Measurements from ENCODE around the gene TENT4B.

The TENT4B gene

DNA sequence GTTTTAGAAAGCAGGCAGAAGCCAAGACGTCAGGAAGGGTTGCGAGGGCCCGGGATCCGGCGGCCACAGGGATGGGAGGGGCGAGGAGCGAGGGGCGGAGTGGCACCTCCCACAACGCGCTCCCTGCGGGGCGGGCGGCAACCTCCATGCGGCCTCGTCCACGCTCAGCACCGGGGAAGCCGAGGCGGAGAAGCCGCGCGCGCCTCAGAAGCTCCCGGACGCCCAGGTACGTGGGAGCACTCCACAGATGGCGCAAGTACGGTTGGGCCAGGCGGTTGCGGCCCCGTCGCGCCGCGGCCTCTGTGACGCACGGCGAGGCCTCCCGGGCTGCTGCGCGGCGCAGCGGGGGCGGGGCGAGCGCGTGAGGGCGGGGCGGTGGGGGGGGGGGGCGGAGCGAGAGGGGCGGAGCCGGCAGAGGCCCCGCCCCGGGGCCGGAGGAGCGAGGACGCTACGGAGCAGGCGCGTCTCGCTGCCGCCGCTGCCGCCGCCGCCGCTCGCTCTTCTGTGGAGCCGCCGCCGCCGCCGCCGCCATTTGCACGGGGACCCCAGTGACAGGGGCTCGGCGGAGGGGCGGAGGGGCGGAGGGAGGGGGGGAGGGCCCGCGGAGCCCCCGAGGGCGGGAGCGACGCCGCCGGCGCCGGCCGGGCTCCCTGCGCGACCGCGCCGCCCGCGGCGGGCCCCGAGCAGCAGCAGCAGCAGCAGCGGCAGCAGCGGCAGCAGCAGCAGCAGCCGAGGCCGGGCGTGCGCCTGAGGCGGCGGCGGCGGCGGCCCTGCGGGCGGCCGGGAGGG lies at the start of gene TENT4B:
Gene TENT4B (plus strand): TSS at position 500 of the 789 bp plus-strand sequence. CDS start 316 bp downstream, outside the sequence.
- Histone ChIP-seq H3K36me3 (no peaks in the 10 kb centered on the region), H3K9me3 (no peaks in the 10 kb centered on the region), H3K27me3 (no peaks in the 10 kb centered on the region), H3K4me1 (peaks cover 0 to 33% (median 25%) of the 10 kb centered on the region in 4 donors), H3K27ac (peak within 1 kb of the TSS; percentile 90 to 94), H3K4me3 (peak within 1 kb of the TSS; percentile 74 to 93)
- peak; percentile 79 to 91 for DNase-seq
- intact Hi-C loops (cut with DNase I; ENCODE audit: low total_unique reads) = loop anchor here (10.0 kb wide), 1 partner anchor 128 kb away; the partner anchor contains the start of gene CNEP1R1
- TF ChIP-seq, protein P1, sequence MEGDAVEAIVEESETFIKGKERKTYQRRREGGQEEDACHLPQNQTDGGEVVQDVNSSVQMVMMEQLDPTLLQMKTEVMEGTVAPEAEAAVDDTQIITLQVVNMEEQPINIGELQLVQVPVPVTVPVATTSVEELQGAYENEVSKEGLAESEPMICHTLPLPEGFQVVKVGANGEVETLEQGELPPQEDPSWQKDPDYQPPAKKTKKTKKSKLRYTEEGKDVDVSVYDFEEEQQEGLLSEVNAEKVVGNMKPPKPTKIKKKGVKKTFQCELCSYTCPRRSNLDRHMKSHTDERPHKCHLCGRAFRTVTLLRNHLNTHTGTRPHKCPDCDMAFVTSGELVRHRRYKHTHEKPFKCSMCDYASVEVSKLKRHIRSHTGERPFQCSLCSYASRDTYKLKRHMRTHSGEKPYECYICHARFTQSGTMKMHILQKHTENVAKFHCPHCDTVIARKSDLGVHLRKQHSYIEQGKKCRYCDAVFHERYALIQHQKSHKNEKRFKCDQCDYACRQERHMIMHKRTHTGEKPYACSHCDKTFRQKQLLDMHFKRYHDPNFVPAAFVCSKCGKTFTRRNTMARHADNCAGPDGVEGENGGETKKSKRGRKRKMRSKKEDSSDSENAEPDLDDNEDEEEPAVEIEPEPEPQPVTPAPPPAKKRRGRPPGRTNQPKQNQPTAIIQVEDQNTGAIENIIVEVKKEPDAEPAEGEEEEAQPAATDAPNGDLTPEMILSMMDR (IDR thresholded peaks at IDR 0.05) = peak in 1 of 2 experiments; percentile 7

DNA sequence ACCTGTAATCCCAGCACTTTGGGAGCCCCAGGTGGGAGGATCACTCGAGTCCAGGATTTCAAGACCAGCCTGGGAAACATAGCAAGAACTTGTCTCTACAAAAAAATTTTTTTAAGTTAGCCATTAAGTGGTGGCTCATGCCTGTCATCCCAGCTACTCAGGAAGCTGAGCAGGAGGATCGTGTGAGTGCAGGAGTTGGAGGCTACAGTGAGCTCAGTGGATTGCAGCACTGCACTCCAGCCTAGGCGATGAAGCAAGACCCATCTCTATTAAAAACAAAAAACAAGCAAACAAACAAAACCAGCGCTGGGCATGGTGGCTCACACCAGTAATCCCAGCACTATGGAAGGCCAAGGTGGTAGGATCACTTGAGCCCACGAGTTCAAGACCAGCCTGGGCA lies 49.3 kb upstream of the TENT4B start:
- no peak overlapping the region for H3K27ac ChIP-seq
- no peaks in the 10 kb centered on the region for H3K27me3 ChIP-seq
- no peaks in the 10 kb centered on the region for H3K9me3 ChIP-seq
- H3K4me3 ChIP-seq = no peak overlapping the region
- H3K36me3 ChIP-seq = peaks cover 46 to 67% (median 62%) of the 10 kb centered on the region in 3 donors
- TF ChIP-seq, protein P1 (IDR thresholded peaks at IDR 0.05) = no peak
- intact Hi-C loops (cut with DNase I; ENCODE audit: low total_unique reads) = no loop called here
- no peaks in the 10 kb centered on the region for H3K4me1 ChIP-seq
- no peak for DNase-seq

DNA sequence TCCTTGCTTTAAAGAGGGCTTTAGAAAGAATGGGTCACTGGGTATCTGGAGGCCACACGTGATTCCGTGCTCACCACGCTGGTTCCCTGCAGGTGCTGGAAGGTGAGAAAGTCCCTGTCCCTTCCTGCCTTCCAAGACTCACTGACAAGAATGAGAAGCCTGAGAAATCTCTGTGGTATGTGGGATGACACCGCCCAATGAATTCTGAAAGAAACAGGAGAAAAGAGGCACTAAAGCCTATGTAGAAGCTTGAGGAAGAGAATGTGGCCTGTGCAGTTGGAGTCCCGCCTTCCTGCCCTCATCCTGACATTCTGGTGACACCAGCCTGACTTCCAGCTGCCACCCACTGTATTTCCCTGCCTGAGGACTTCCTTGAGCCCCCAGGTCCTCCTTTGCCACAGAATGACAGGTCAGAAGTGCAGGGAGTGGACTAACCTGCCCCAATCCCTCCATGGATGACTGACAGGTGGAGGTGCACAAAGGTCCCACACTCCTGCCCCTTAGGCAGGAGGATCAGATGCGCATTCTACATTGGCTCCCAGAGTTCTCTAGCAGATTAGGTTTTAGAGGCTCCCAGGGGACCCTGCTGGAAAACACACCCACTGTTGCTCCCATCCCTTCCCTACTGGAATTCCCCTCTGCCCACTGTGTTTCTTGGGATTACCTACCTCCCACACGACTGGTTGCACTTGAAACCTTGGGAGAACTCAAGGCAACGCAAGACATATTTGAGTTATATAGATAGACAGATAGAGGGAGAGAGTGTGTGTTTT lies 38.6 kb upstream of the TENT4B start:
- TF ChIP-seq, protein P1 (IDR thresholded peaks at IDR 0.05) = no peak
- H3K27ac ChIP-seq = no peak overlapping the region
- intact Hi-C loops (cut with DNase I; ENCODE audit: low total_unique reads) = no loop called here
- H3K36me3 ChIP-seq = no peaks in the 10 kb centered on the region
- no peaks in the 10 kb centered on the region for H3K4me1 ChIP-seq
- H3K27me3 ChIP-seq = no peaks in the 10 kb centered on the region
- no peak for DNase-seq
- H3K9me3 ChIP-seq = no peaks in the 10 kb centered on the region
- H3K4me3 ChIP-seq = no peak overlapping the region

DNA sequence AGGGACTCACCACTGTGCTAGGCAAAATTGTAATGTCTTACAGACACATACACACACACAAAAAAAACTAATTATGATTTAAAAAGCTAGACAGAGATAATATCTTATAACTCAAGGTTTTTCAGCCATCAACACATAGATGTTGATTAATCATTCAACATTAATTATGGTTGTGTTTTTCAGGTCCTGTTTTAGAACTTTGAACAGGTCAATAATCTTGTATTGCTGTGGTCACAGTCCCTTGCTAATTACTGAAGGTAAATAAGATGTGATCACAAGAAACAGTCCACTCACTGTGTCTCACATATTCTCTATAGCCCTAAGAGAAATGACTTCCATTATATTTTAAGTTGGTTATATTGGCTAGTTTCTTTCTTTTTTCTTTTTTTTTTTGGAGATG lies 32.4 kb upstream of the TENT4B start:
- TF ChIP-seq, protein P1 (IDR thresholded peaks at IDR 0.05) = no peak
- intact Hi-C loops (cut with DNase I; ENCODE audit: low total_unique reads) = no loop called here
- DNase-seq = no peak
- no peaks in the 10 kb centered on the region for H3K4me1 ChIP-seq
- no peak overlapping the region for H3K4me3 ChIP-seq
- H3K27ac ChIP-seq = no peak overlapping the region
- no peaks in the 10 kb centered on the region for H3K27me3 ChIP-seq
- no peaks in the 10 kb centered on the region for H3K36me3 ChIP-seq
- H3K9me3 ChIP-seq = no peaks in the 10 kb centered on the region

DNA sequence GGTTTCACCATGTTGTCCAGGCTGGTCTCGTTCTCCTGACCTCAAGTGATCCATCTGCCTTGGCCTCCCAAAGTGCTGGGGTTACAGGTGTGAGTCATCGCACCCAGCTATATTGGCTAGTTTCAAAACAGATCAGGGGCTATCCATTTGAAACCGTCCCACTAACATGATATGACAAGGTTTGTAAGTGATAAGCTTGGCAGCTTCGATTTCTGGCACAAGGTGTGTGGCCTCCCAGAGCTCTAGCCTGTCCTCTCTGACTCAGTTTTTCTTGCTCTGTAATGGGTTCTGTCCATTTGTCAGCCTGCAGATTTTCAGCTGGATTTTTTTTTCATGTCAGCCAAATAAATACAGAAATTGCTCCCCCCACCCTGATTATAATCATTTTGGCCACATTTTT lies 31.8 kb upstream of the TENT4B start:
- H3K9me3 ChIP-seq = no peaks in the 10 kb centered on the region
- TF ChIP-seq, protein P1 (IDR thresholded peaks at IDR 0.05) = no peak
- no peak overlapping the region for H3K27ac ChIP-seq
- H3K4me3 ChIP-seq = no peak overlapping the region
- H3K4me1 ChIP-seq = no peaks in the 10 kb centered on the region
- no peaks in the 10 kb centered on the region for H3K27me3 ChIP-seq
- H3K36me3 ChIP-seq = no peaks in the 10 kb centered on the region
- intact Hi-C loops (cut with DNase I; ENCODE audit: low total_unique reads) = no loop called here
- DNase-seq = no peak
